AML-193 (cell line): ENCODE measurements around the gene CHMP1A.

Experiments
- DNase-seq, 2 experiments: peaks; one replicate each; lab custom pipeline; 2025; lab: John Stamatoyannopoulos, UW

The CHMP1A gene

GRCh38 chr16:89624777-89625761 lies 32.4 kb downstream of the CHMP1A start:
- DNase-seq = no peak

DNA sequence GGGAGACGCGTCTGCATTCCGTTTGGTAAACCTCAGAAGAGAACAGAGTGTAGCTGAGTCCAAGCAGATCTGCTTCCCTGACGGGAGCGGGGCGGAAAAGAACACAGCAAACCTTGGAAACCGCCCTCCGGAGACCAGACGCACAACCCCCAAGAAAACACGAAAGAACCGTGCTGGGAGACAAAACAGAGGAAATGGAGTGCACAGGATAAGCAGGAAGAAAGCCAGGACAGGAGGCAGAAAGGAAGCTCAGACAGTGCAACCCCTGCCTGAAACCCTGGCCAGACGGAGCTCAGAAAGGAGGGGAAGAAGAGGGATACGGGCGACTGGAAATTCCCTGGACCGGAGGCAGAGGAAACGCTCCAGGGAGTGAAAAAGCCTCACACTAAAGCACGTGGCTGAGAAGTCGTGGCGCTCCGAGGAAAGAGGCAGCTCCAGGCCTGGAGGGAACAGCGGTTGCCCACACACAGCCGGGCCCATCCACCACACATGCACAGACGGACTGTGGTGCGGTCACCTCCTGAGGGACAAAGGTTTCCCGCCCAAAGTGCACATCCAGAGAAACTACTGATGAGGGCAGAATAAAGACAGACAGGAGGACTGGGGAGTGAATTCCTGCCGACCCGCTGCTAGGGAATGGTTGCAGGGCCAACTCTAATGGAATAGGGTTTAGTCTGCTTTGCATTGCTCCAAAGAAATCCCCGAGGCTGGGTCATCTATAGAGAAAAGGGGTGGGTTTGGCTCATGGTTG lies 33.8 kb downstream of the CHMP1A start:
- DNase-seq = no peak

GRCh38 chr16:89621698-89622409 lies 35.7 kb downstream of the CHMP1A start:
- DNase-seq = no peak

DNA sequence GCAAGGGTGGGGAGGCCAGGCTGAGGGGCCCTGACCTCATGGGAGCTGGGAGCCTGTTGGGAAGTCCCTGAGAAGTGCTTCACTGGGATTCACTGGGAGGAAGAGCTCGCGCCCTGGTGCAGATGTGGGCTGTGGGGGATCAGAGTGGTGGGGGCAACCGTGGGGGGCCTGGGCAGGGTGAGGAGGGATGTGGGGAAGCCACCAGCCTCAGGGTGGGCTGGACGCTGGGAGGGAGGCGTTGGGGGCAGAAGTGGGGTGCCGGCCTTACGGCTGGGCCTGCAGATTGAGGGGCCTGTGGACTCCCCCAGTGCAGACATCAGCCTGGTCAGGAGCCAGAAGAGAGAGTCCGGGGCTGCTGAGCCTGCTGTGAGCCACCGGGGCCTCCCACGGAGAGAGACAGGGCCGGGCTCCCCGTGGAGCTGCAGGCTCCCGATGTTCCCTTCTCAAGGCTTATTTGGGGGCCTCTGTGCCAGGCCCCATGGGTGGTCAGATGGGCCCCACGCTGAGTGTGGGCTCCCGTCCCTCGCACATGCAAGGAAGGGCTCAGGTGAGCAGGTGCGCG lies 36.3 kb downstream of the CHMP1A start:
- no peak for DNase-seq

DNA sequence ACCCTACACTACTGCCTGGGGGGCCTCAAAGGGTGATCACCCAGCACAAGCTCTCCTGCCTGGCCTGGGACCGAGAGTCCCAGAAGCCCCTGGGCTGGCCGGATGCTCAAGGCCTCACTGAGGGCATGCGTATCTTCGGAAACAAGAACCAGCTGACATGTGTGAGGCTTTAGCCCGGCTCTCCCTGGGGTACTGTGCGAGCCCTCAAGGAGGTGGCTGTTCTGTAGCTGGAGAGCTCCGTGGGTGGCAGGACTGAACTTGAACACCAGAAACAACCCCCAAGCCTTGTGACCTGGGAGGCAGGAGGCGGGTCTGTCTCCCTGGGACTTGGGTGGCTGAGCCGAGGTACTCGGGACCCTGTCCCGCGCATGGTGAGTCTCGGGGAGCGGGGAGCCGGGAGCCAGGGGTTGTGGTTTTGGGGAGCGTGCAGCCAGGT lies 37.1 kb downstream of the CHMP1A start:
- no peak for DNase-seq

DNA sequence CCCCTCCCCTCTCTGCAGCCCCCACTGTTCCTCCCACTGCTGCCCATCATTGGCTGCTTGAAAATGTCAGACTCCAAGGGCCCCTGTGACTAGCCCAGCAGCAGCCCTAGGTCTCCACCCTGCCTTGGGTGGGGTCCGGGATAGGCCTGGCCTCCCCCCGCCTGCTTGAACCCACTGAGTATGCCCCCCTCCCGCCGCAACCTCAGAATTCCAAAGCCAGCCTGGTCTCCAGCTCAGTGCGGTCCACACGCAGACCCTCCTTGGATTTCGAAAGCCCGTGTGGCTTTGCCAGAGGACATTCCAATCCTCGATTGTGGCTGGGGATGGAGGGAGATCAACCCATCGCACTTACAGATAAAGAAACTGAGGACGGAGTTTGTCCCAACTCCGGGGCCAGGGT lies 37.7 kb downstream of the CHMP1A start:
- no peak for DNase-seq

- no peak for DNase-seq
Observed at GRCh38 chr16:89618109-89618998, 39.2 kb downstream of the CHMP1A start.

GRCh38 chr16:89617036-89617435 lies 40.5 kb downstream of the CHMP1A start:
- DNase-seq = no peak

DNA sequence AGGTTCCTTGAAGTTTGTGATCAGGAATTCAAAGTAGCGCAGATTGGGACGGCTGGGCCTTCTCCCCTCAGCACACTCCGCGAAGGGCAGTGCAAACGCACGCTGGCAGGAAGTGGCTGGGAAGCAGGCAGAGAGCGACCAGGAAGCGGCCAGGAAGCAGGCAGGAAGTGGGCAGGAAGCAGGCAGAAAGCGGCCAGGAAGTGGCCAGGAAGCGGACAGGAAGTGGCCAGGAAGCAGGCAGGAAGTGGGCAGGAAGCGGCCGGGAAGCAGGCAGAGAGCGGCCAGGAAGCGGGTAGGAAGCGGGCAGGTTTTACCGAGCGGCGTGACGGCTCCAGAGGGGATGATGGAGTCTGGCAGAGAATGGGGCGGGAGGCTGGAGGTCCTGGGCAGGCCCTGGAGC lies 40.9 kb downstream of the CHMP1A start:
- DNase-seq = no peak

- no peak for DNase-seq
Observed at GRCh38 chr16:89615596-89616090, 41.9 kb downstream of the CHMP1A start.

DNA sequence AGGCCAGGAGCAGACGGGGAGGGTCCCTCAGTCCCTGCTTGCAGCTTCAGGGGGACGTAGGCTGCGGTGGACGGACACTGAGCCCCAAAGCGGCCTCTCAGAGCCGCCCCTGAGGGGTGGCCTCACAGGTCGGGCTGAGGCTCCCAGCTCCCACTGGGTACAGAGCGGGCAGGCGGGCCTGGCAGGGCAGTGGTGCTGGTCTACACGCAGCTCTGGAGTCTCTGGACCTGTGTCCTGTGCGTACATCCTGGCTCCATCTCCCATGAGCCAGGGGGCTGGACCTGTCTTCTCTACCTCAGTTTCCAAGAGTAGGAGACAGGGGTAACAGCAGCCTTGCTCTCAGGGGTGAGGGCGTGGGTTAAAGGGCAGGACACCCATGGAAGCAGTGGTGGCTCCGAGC lies 42.3 kb downstream of the CHMP1A start:
- no peak for DNase-seq

DNA sequence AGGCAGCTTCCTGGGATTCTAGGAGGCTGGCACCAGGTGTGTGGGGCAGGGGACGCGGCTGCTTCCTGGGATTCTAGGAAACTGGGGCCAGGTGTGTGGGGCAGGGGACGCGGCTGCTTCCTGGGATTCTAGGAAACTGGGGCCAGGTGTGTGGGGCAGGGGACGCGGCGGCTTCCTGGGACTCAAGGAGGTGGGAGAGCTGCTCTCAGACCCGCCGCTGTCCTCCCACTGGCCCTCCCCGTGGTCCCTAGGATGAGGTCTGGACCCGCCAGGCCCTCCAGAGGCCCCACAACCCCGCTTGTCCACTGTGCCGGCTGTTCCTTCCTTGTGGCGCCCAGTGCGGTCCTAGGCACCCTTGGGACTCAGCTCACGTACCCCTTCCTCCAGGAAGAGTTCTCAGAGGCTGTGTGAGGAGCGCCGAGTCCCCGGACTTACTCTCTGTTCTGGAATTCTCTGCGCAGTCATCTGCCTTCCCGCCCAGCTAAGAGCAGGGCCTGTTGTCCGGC lies 43.5 kb downstream of the CHMP1A start:
- DNase-seq = no peak

DNA sequence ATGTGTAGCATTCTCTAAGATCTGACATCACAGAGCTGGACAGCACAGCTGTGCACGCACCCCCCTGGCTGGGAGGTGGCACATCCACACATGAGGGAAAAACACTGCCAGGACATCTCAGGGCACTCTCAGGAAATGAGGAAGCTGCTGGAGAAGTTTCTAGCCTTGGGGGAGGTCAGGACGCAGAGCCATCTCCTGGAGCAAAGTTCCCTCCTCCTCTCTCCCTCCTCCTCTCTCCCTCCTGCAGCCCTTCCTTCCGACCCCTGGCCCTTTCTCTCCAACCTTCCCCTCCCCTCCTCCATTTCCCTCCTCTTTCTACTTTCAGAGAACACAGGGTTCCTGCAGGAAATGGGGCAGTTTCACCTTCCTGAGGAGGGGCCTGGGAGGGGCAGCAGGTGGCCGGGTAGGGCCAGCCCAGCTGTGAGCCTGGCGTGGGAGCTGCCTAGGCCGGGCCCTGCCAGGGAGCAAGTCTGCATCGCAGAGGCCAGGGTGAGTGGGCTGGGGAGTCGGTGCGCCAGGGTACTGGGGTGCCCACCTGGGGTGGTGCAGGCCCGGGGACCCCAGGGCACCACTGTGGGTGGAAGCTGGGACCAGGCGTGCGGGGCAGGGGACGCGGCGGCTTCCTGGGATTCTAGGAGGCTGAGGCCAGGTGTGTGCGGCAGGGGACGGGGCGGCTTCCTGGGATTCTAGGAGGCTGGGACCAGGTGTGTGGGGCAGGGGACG lies 44.1 kb downstream of the CHMP1A start, which contains the start of gene DPEP1:
Gene DPEP1, plus strand, starts transcription at position 412 of the 723 bp plus-strand sequence. CDS start 16,769 bp downstream, outside the sequence.
- no peak for DNase-seq

- no peak for DNase-seq
Observed at GRCh38 chr16:89612415-89613166, 44.9 kb downstream of the CHMP1A start.

- no peak for DNase-seq
Observed at GRCh38 chr16:89610108-89610453, 47.4 kb downstream of the CHMP1A start.

GRCh38 chr16:89607937-89608740 lies 49.4 kb downstream of the CHMP1A start:
- no peak for DNase-seq

- no peak for DNase-seq
Observed at GRCh38 chr16:89607453-89607852, 50.1 kb downstream of the CHMP1A start.

GRCh38 chr16:89606006-89606405 lies 51.5 kb downstream of the CHMP1A start:
- no peak for DNase-seq
